T47D (cell line): ENCODE measurements around the gene DGKD.

Source experiments
- DNase-seq, 2 experiments: peaks; one replicate each; pipeline versions ENCODE4 v3.0.0 to v3.0.0-alpha.2; 2011 to 2012; ENCODE audit warnings: low read depth in 1 of 2, low spot score in 1 of 2
- JUND ChIP-seq: IDR thresholded peaks from 2 replicates; pipeline ENCODE4 v1.6.1; 2012; ENCODE audit warnings: low read depth
- in situ Hi-C: cut with HindIII; loops from 2 replicates; pipeline ENCODE4 v1.10.0; 2016; ENCODE audit warnings: low sequenced_read_pairs, low pct_unique_long_range_greater_than_20kb

Gene DGKD

DNA sequence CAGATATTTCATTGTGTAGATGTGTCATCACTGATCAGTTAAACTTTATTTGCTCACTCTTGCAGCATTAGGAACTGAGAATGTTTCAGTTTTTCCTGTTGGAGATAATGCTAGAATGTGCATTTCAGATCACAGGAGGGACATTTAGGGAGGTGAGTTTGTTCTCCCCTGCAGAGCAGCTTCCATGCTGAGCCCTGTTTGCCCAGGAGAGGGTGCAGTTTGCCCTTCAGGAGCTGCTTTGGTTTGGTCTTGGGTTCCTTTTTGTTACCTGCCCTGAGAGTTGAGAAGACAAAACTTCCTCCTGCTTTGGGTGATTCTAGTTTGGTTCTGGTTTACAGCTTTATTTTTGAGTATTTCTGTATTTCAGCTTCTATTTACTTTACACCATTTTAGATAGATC lies 49.9 kb downstream of the DGKD start:
- no peak for TF ChIP-seq JUND
- in situ Hi-C loops = no loop called here
- peak; percentile 18 to 68 for DNase-seq

GRCh38 chr2:233406865-233407264 lies 52.6 kb downstream of the DGKD start:
- no peak for DNase-seq
- no peak for TF ChIP-seq JUND

GRCh38 chr2:233407771-233408181 lies 53.5 kb downstream of the DGKD start:
- no peak for TF ChIP-seq JUND
- in situ Hi-C loops = no loop called here
- no peak for DNase-seq

More at GRCh38 chr2:233406865-233407264, 52.6 kb downstream of the DGKD start:
- in situ Hi-C loops = no loop called here

- DNase-seq = no peak
- no peak for TF ChIP-seq JUND
- in situ Hi-C loops = no loop called here
These were observed 54.3 kb downstream of the DGKD start for GRCh38 chr2:233408366-233409285.

DNA sequence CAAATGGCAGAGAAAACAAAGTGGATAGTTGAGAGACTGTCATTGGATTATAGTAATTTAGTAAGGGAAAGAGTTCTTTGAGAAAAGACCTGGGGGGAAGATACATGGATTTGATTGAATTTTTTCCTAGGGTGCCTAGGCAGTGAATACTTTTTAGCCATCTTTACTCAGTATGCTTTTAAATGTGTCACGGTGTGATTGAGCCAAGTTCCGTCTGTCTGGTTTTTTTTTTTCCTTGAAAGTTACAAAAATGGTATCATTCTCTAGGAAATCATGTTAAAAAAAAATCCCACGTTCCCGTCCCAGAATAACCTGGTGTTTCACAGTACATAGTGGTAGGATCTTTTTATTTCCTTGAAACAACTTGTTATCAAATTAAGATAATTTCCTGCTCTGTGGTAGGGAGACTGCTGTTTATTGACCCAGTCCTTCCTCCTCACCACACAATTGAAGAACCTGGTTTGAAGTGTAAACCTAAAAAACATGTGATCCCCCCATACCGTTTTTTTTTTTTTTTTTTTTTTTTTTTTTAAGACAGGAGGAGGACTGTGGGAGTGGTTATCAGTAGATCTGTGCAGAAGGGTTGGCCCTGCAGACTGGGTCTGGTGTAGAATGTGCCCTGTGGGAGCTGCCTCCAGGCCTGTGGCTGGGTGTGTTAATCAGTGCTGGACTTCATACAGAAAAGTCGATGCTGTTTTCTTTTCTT lies 55.1 kb downstream of the DGKD start:
- DNase-seq = no peak
- in situ Hi-C loops = no loop called here
- TF ChIP-seq JUND = no peak

DNA sequence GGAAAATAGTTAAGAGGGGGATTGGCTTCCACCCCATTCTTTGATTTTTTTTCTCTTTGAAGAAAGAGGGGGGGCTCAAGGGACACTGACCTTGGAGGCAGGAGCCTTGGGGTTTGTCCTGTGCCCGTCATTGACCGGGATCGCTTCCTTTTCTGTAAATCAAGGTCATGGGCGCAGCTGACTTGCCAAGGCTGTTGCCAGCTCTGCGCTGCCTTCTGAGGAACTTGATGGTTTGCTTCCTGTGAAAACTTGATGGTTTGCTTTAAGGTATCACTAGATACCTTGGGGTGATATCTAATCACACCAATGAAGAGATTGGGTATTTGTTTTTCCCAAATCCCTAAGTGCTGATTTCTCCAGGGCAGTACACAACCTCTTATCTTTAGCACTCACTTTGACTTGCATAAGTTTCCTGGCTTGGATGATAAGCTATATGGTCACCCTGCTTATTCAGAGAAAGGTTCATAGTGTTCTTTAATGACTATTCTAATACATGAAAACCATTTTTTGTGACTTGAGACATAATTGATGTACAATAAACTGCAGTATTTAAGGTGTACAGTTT lies 56.0 kb downstream of the DGKD start:
- in situ Hi-C loops = no loop called here
- DNase-seq = no peak
- no peak for TF ChIP-seq JUND

- TF ChIP-seq JUND = no peak
- in situ Hi-C loops = no loop called here
- DNase-seq = no peak
These were observed 56.9 kb downstream of the DGKD start for GRCh38 chr2:233411162-233411561.

GRCh38 chr2:233412405-233412804 lies 58.1 kb downstream of the DGKD start:
- in situ Hi-C loops = no loop called here
- no peak for DNase-seq
- no peak for TF ChIP-seq JUND

DNA sequence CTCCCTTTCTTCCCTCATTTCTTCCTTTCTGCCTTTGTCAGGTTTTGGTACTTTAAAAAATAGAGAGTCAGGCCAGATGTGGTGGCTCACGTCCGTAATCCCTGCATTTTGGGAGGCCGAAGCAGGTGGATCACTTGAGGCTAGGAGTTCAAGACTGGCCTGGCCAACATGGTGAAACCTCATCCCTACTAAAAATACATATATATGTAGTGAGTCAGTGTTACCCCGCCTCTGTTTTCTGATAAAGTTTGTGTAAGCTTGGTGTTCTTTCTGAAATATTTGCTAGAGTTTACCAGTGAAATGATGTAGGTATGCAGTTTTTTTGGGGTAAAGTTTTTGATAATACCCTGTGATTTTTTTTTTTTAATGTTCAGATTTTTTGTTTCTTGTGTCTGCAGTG lies 58.8 kb downstream of the DGKD start:
- no peak for DNase-seq
- in situ Hi-C loops = no loop called here
- no peak for TF ChIP-seq JUND

DNA sequence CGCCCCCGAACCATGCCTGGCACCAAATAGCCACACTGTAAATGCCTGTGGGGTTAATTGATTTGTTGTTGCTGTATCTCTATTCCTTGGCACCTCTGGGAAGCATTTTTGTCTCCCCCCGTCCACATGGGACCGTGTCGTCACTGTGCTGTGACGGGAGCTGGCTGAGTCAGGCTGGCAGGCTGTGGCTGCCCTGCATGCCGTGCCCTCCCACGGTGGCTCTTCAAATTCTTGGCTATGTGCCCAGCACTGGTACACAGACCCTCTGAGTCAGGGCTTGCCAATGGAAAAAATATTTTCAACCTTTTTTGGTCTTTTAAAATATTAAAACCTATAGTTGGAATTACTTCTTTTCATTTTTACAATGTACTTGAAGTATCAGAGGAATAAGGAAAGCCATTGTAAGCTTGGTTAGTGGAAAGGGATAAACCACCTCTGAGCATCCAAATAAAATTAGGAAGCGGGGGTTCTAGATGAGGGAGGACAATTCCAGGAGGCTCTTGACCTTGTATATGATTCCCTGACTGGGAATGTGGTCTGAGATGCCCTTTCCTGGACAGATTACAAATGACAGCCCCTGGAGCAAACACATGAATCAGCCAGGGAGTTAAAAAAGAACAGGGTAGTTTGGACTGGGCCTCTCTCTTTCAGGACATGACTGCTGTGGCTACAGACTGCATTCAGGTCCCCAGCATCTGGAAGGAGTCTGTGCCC lies 59.4 kb downstream of the DGKD start:
- DNase-seq = no peak
- no peak for TF ChIP-seq JUND
- in situ Hi-C loops = no loop called here

- no peak for DNase-seq
- no peak for TF ChIP-seq JUND
- in situ Hi-C loops = no loop called here
These were observed 60.0 kb downstream of the DGKD start for GRCh38 chr2:233414273-233414654.

- DNase-seq = no peak
- in situ Hi-C loops = no loop called here
- TF ChIP-seq JUND = no peak
These were observed 60.7 kb downstream of the DGKD start for GRCh38 chr2:233414777-233415570.
